ENCODE measurements around the gene KLF7. TPM values are rescaled to one million over a fixed set of nuclear protein-coding genes. Genes with fewer than 3 reads are reported as not detected.

Gene KLF7
- total and polyA plus RNA-seq, 9 of the 15 experiments (the other 6 are each of a cell fraction or from before 2014, with no cell fraction given) = 0.04 to 0.54 (median 0.07) TPM

DNA sequence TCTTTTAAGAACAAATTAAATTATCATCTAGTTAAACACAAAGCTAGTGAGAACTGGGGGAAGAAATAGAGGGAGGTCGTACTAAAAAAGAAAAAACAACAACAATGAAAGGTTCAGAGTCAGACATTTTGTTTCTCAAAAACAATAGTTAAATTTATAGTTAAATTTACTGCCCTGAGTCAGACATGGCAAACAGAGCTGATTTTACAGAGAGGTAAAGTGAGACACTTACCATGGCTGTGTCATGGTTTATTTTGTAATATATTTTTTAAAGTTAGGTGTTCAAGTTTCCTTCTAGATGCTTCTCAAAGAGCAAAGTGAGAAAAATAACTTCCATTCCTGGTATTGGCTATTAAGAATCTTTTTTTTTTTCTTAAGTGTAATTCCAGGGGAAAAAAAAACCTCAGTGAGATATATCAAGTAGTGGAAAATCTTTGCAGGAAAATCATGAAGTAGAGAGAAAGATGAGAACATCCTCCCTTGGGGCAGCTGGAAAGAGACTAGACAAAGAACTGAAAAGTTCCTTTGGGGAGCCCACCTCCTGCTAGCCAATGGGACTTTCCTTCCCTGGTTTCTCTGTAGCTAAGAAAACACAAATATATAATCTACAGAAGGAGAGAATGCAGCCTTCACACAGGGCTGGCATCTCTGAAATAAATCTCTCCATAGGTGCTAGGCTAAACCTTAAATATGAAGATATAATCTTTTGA, 12.3 kb downstream of the KLF7 start (continued):
- TF ChIP-seq L3MBTL2 (IDR thresholded peaks at IDR 0.05) = no peak

DNA sequence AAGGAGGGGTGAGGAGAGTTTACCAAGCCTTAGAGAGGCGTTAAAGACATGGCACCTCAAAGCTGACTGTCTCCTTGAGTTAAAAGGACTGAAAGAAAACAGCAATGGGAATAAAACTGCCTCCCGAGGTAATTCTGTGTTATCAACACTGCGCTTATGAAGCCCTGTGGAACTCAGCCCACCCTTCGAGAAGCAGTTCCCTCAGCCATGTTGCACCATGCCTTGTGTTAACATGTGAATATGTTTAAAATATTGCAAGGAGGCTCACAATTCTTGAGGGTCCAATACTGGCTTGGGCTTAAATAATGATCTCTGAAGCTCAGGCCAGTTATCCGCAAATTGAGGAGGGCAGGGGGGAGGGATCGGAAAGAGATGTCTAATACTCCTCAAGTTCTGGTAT, 14.7 kb downstream of the KLF7 start:
- DNase-seq (ENCODE audit: extremely low read depth in 1 of 4, low spot score in 3 of 4) (no peak), FAIRE-seq (no peak), ATAC-seq (no peak)
- H3K27me3 ChIP-seq (ENCODE audit: control insufficient read depth in 2 of 2, insufficient read depth in 2 of 2, low read length in 2 of 2) = peaks cover 0 to 11% of the 10 kb centered on the region in 2 experiments; a peak in 2 of 5 replicates
- H3K79me2 ChIP-seq (ENCODE audit: control insufficient read depth, insufficient read depth, low read length) = no peaks in the 10 kb centered on the region
- no peaks in the 10 kb centered on the region for H3K9me1 ChIP-seq (ENCODE audit: control insufficient read depth, insufficient read depth, low read length)
- H2AFZ ChIP-seq (ENCODE audit: low read depth, low read length) = no peak overlapping the region
- intact Hi-C loops (cut with micrococcal nuclease) (no loop called here), in situ Hi-C loops (cut with MboI) (no loop called here)
- ChIA-PET CTCF (ENCODE audit: low intra/inter-chr PET ratio) (no interaction called here), POLR2A (no interaction called here)
- no peak overlapping the region for H3K4me3 ChIP-seq
- no peak overlapping the region for H3K9ac ChIP-seq (ENCODE audit: insufficient read depth in 1 of 2, low read depth in 2 of 2, low read length in 2 of 2)
- no peak overlapping the region for H3K4me2 ChIP-seq (ENCODE audit: insufficient read depth, low read length)
- no peaks in the 10 kb centered on the region; a peak in 1 of 5 replicates for H3K4me1 ChIP-seq (replicated peaks in 1 of 2; ENCODE audit: control insufficient read depth in 2 of 2, insufficient read depth in 2 of 2, low read length in 2 of 2)
- no peak overlapping the region for H3K27ac ChIP-seq (ENCODE audit: extremely low read depth, low read depth, low read length)
- no peaks in the 10 kb centered on the region for H3K36me3 ChIP-seq (ENCODE audit: control insufficient read depth, insufficient read depth, low read length)
- no TSS peak for BruUV-seq (replicated peaks)
- H4K20me1 ChIP-seq (replicated peaks; ENCODE audit: control insufficient read depth, insufficient read depth, low read length) = no peaks in the 10 kb centered on the region
- H3K9me3 ChIP-seq (replicated peaks; ENCODE audit: control insufficient read depth, insufficient read depth, low read depth, low read length) = no peaks in the 10 kb centered on the region
- TF ChIP-seq SLC30A9 (CRISPR knock-in tag; IDR thresholded peaks at IDR 0.05) (no peak), CBX1 (IDR thresholded peaks at IDR 0.05; ENCODE audit: low read depth) (no peak), NFXL1 (CRISPR knock-in tag; IDR thresholded peaks at IDR 0.05) (no peak), ZNF589 (CRISPR knock-in tag; IDR thresholded peaks at IDR 0.05; ENCODE audit: low read depth) (no peak), CAMTA2 (CRISPR knock-in tag; conservative IDR thresholded peaks at IDR 0.05) (no peak), RFX7 (CRISPR knock-in tag; IDR thresholded peaks at IDR 0.05) (no peak), STAT5B (CRISPR knock-in tag; IDR thresholded peaks at IDR 0.05) (no peak), RBBP5 (IDR thresholded peaks at IDR 0.05; ENCODE audit: borderline replicate concordance, insufficient read depth, low read length, poor library complexity, severe bottlenecking) (no peak), HNRNPLL (IDR thresholded peaks at IDR 0.05; ENCODE audit: low read depth, low read length, poor library complexity, severe bottlenecking) (no peak), CBX8 (IDR thresholded peaks at IDR 0.05; ENCODE audit: borderline replicate concordance, extremely low read depth, low read depth, low read length, poor library complexity, severe bottlenecking) (no peak), SIN3A (IDR thresholded peaks at IDR 0.05; ENCODE audit: borderline replicate concordance in 2 of 2, control insufficient read depth in 1 of 2, low read depth in 2 of 2, low read length in 2 of 2) (no peak), ELF1 (tag; IDR thresholded peaks at IDR 0.05) (no peak), ZNF444 (CRISPR knock-in tag; IDR thresholded peaks at IDR 0.05) (no peak)
- TF ChIP-seq, protein P1, sequence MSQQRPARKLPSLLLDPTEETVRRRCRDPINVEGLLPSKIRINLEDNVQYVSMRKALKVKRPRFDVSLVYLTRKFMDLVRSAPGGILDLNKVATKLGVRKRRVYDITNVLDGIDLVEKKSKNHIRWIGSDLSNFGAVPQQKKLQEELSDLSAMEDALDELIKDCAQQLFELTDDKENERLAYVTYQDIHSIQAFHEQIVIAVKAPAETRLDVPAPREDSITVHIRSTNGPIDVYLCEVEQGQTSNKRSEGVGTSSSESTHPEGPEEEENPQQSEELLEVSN (IDR thresholded peaks at IDR 0.05; ENCODE audit: borderline replicate concordance in 1 of 2, extremely low read depth in 1 of 2, insufficient read depth in 1 of 2, insufficient read length in 1 of 2, low read depth in 1 of 2, low read length in 1 of 2, poor library complexity in 1 of 2, severe bottlenecking in 1 of 2) = no peak
- WGBS (ENCODE audit: insufficient coverage, low coverage, missing lambda C conversion rate) = 30% methylated on average over 2 of the region's 6 CpGs
